Measurements from ENCODE around the gene UVRAG.

- TF ChIP-seq POLR2A (IDR thresholded peaks at IDR 0.05; ENCODE audit: low read length) (no peak), GATA1 (IDR thresholded peaks at IDR 0.05; ENCODE audit: low read depth, low read length) (no peak)
Measured at GRCh38 chr11:75855206-75855605, 40.2 kb downstream of the UVRAG start.
